Measurements from ENCODE around the gene TP53.
A peak's percentile ranks its signal among the peaks of the same experiment; 100 is the strongest.
"Not testable (repeated sequence)": the region's sequence is repeated elsewhere in the genome, so short reads cannot be mapped to it uniquely, and the experiment has no call there.

TP53 gene

DNA sequence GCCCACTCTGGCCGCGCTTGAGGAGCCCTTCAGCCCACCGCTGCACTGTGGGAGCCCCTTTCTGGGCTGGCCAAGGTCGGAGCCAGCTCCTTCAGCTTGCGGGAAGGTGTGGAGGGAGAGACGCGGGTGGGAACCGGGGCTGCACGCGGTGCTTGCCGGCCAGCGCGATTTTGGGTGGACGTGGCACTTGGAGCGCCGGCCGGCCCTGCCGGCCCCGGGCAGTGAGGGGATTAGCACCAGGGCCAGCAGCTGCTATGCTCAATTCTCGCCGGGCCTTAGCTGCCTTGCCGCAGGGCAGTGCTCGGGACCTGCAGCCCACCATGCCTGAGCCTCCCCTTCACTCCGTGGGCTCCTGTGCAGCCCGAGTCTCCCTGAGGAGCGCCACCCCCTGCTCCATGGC, 46.5 kb downstream of the TP53 start:
- H3K9me3 Mint-ChIP-seq = no peaks in the 10 kb centered on the region
- H3K4me3 Mint-ChIP-seq = no peak overlapping the region
- peaks cover 18% of the 10 kb centered on the region for H3K27me3 Mint-ChIP-seq (ENCODE audit: low read depth)

DNA sequence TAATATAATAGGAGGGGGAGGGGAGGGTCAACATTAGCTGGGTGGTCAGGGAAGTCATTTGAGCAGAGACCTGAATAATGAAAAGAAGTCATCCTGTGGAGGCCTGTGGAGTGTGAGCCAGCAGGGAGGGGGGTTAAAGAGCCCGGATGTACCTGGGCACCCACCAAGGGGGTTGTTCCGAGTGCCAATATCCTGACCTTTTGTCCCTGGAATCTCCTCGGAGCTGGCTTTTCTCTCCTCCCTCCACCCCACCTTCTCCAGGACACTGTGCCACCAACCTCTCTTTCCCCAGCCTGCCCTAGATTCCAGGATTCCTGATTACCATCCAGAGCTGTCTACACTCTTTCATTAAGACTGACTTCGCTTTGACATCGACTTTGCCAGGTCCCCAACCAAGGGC, 51.1 kb downstream of the TP53 start:
- Mint-ChIP-seq H3K4me3 (no peak overlapping the region), H3K4me1 (ENCODE audit: low read depth) (peaks cover 4% of the 10 kb centered on the region), H3K27ac (no peak overlapping the region), H3K27me3 (ENCODE audit: low read depth) (peaks cover 13% of the 10 kb centered on the region), H3K36me3 (ENCODE audit: low read depth) (no peaks in the 10 kb centered on the region), H3K9me3 (no peaks in the 10 kb centered on the region)

More for the DNA sequence above, 46.5 kb downstream of the TP53 start:
- H3K27ac Mint-ChIP-seq = no peak overlapping the region
- H3K36me3 Mint-ChIP-seq (ENCODE audit: low read depth) = no peaks in the 10 kb centered on the region
- peaks cover 16% of the 10 kb centered on the region for H3K4me1 Mint-ChIP-seq (ENCODE audit: low read depth)

DNA sequence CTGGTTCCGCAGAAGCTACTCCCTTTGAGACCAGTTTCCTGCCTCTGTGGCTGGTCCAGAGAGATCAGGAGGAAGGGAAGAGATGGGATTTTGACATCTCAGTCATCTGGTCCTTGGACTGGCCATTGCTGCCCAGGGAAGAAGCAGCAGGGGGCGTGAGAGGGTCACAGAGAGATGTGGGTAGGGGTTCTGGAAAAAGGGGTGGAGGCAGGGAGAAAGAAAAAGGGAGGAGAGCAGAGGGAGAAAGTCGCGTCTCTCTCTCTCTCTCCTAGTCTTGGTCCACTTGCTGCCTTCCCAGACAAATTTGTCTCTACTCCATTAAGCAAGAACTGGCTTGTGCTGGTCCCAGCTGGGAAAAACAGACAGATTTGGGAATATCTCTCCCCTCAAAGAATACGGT, 52.9 kb downstream of the TP53 start:
- Mint-ChIP-seq H3K36me3 (ENCODE audit: low read depth) (no peaks in the 10 kb centered on the region), H3K27ac (no peak overlapping the region), H3K9me3 (no peaks in the 10 kb centered on the region), H3K4me3 (no peak overlapping the region), H3K4me1 (ENCODE audit: low read depth) (peaks cover 4% of the 10 kb centered on the region), H3K27me3 (ENCODE audit: low read depth) (peaks cover 8% of the 10 kb centered on the region)

DNA sequence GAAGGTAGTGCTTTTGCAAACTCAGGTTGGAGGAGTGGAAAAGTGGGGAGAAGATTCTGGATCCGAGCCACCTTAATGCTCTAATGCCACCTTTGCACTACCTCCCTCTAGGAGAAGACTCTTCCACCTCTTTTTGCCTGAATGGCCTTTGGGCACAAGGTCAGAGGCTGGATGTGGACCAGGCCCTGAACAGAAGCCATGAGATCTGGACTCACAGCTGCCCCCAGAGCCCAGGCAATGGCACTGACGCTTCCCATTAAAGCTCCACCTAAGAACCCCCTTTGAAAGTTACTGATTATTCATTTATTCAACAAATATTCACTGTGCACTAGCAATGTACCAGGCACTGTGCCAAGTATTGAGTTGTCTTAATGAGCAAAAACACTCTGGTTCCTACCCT, 54.2 kb downstream of the TP53 start:
- Mint-ChIP-seq H3K27ac (no peak overlapping the region), H3K36me3 (ENCODE audit: low read depth) (no peaks in the 10 kb centered on the region), H3K4me3 (no peak overlapping the region), H3K4me1 (ENCODE audit: low read depth) (peaks cover 4% of the 10 kb centered on the region), H3K27me3 (ENCODE audit: low read depth) (no peaks in the 10 kb centered on the region), H3K9me3 (no peaks in the 10 kb centered on the region)

DNA sequence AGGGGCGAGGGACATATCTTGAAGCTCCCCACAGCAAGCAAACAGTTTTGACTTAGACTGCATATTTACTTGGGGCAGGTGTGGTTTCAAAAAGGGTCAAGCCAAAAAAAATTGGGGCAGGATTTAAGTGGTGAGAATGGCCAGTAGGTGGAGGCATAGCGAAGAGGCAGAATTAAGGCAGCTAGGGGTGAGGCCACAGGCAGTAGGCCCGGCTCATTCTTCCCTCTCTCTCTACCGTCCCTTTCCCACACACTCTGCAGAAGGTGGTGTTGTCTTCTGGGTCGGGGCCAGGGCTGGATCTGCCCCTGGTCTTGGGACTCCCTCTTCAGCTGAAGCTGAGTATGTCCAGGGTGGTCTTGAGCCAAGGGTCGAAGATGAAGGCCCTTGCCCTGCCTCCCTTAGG, 54.8 kb downstream of the TP53 start:
- Mint-ChIP-seq H3K27me3 (ENCODE audit: low read depth) (no peaks in the 10 kb centered on the region), H3K4me3 (no peak overlapping the region), H3K27ac (no peak overlapping the region), H3K9me3 (no peaks in the 10 kb centered on the region), H3K36me3 (ENCODE audit: low read depth) (no peaks in the 10 kb centered on the region), H3K4me1 (ENCODE audit: low read depth) (peaks cover 4% of the 10 kb centered on the region)

DNA sequence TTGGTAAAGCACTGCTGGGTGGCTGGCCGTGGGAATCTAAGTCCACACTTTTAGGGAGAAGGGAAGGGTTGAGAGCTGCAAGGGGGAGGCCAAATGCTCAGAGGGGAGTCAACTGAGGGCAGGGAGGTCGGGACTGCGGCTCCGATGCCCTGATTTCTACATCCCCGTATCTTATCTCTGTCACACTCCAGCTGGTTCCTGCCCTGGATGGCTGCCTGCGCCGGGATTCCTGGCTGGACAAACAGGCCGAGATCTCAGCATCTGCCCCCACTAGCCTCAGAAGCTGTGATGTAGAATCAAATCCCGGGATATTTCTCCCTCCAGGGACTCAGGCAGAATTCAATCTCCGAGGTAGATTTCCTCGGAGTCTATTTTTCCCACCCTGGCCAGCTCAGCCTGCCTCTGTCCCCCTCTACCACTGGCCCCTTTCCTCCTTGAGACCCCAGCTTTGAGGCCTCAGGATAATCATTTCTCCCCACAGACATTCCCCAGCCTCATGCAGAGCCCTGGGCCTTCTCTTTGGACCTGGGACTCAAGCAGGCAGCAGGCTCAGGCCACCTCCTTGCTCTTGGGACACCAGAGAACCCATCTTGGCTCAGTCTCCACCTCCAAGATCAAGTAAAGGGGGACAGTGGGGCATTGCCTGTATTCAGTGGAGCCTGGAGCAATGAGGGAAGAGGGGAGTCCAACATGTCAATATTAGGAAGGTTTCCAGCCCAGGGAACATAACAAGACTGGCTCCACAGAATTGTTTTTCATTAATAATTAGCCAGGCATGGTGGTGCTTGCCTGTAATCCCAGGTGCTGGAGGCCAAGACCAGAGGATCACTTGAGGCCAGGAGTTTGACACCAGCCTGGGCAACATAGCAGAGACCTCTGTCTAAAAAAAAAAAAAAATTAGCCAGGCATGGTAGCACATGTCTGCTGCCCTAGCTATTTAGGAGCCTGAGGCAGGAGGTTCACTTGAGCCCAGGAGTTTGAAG, 55.6 kb downstream of the TP53 start:
- Mint-ChIP-seq H3K36me3 (ENCODE audit: low read depth) (no peaks in the 10 kb centered on the region), H3K4me3 (no peak overlapping the region), H3K9me3 (no peaks in the 10 kb centered on the region), H3K27ac (no peak overlapping the region), H3K27me3 (ENCODE audit: low read depth) (no peaks in the 10 kb centered on the region), H3K4me1 (ENCODE audit: low read depth) (peaks cover 8% of the 10 kb centered on the region)

DNA sequence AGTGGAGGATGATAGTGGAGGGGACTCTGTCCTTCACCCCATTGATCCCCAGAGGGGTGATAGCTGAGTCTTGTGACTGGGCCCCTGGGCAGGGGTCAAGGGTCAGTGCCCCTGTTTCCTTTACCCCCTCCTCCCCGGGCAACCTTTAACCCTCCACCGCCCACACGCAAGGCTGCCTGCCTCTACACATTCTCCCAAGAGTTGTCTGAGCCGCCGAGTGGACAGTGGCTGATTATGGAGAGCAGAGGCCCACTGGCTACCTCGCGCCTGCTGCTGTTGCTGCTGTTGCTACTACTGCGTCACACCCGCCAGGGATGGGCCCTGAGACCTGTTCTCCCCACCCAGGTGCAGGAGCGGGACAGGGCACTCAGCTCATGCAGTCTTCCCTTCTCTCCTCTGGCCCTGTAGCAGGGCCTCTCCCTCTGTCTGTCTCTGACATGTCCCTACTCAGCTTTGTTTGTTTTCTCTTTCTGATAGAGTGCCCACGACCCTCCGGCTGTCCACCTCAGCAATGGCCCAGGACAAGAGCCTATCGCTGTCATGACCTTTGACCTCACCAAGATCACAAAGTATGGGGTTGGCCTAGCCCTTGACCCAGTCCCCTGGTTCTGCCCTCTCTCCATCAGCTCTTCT, 57.2 kb downstream of the TP53 start, which contains the start of gene SHBG:
Gene SHBG, plus strand, starts transcription at position 197 of the 633 bp plus-strand sequence. Its CDS starts 38 bp downstream, at position 235.
- H3K27me3 Mint-ChIP-seq (ENCODE audit: low read depth) = no peaks in the 10 kb centered on the region
- no peak within 1 kb of the TSS for H3K4me3 Mint-ChIP-seq
- H3K36me3 Mint-ChIP-seq (ENCODE audit: low read depth) = peaks cover 2% of the 10 kb centered on the region
- H3K4me1 Mint-ChIP-seq (ENCODE audit: low read depth) = peaks cover 9% of the 10 kb centered on the region
- H3K9me3 Mint-ChIP-seq = no peaks in the 10 kb centered on the region
- H3K27ac Mint-ChIP-seq = no peak within 1 kb of the TSS

DNA sequence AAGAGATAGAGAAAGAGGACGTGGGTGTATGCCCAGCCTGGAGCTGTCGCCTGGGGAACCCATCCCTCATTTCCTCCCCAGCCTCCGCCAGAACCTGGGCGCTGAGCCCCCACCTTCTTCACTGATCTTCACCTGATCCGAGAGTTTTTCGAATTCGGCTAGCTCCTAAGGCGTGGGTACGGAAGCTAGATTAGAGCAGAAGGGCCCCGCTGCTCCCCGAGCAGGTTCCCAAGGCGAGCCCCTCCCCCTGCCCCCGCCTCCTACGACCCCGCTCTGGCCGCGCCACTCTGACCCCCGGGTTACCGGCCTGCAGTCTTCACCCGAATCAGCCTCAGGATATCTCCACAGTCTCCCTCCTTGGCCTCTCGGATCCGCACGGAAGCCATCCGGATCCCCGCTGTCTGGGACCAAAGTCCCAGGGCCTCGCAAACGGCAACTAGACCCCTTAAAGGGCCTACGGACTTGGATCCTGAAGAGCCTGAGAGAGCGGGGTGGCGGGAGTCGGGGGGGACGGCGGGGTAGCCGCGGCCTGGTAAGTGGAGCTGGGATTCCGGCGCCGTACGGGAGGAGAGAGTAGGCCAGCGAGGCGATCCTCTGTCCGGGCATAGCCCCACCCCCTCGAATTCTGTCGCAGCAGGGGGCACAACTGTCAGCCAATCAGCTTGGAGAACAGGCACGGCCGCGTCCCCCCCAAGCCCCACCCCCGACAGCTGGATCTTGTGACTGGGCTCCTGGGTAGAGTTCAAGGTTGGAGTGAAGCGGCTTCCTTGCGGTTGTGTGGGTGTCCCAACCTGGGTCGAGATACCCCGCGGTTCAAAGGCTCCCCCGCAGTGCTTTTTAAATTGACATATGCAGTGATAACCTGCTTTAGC, 59.8 kb downstream of the TP53 start, which contains the start of gene SAT2:
Gene SAT2, minus strand, starts transcription at position 572 of the 872 bp plus-strand sequence. Its CDS starts 186 bp downstream, at position 386.
- H3K4me3 Mint-ChIP-seq = peak within 1 kb of the TSS; percentile 95

DNA sequence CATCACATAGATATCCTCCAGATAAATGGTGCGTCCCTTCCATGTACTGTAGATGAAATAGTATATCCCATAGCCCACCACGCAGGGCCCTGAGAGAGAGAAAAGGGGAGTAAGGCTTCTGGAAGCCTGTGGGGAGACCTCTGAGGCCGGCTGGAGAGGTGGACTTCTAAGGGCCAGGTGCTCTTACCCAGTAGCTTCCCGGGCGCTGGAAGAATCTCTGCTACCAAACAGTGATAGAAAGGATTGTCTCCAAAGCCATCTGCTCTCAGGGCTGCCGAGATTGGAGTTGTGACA, 60.4 kb downstream of the TP53 start:
- peaks cover 5% of the 10 kb centered on the region for H3K4me1 Mint-ChIP-seq (ENCODE audit: low read depth)
- no peaks in the 10 kb centered on the region for H3K9me3 Mint-ChIP-seq
- H3K4me3 Mint-ChIP-seq = peak overlapping the region; percentile 95
- H3K36me3 Mint-ChIP-seq (ENCODE audit: low read depth) = peaks cover 2% of the 10 kb centered on the region
- H3K27me3 Mint-ChIP-seq (ENCODE audit: low read depth) = no peaks in the 10 kb centered on the region
- H3K27ac Mint-ChIP-seq = no peak overlapping the region

More for the DNA sequence above, 59.8 kb downstream of the TP53 start, which contains the start of gene SAT2:
- no peaks in the 10 kb centered on the region for H3K27me3 Mint-ChIP-seq (ENCODE audit: low read depth)
- peaks cover 8% of the 10 kb centered on the region for H3K4me1 Mint-ChIP-seq (ENCODE audit: low read depth)
- H3K9me3 Mint-ChIP-seq = no peaks in the 10 kb centered on the region
- H3K27ac Mint-ChIP-seq = peak within 1 kb of the TSS; percentile 72
- H3K36me3 Mint-ChIP-seq (ENCODE audit: low read depth) = peaks cover 2% of the 10 kb centered on the region

DNA sequence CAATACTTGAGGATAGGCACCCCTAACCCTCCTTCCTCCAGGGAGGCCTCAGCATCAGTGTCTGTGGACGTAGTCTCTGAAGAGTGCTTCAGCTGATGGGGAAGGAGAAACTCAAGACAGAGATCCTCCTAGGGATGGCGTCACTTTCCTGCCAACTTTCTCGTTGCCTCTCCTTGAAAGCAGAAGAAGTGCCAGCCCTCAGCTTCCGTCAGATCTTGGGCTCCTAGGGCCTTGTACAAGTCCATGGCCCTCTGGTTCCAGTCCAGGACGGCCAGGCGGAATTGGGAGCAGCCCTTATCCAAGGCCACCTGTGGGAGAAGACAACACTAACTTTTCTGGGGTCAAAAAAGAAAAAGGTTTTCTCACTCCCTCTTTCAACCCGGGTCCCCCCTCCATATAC, 61.0 kb downstream of the TP53 start:
- H3K27me3 Mint-ChIP-seq (ENCODE audit: low read depth) = no peaks in the 10 kb centered on the region
- peaks cover 2% of the 10 kb centered on the region for H3K36me3 Mint-ChIP-seq (ENCODE audit: low read depth)
- peak overlapping the region; percentile 95 for H3K4me3 Mint-ChIP-seq
- no peak overlapping the region for H3K27ac Mint-ChIP-seq
- no peaks in the 10 kb centered on the region for H3K9me3 Mint-ChIP-seq
- peaks cover 5% of the 10 kb centered on the region for H3K4me1 Mint-ChIP-seq (ENCODE audit: low read depth)

DNA sequence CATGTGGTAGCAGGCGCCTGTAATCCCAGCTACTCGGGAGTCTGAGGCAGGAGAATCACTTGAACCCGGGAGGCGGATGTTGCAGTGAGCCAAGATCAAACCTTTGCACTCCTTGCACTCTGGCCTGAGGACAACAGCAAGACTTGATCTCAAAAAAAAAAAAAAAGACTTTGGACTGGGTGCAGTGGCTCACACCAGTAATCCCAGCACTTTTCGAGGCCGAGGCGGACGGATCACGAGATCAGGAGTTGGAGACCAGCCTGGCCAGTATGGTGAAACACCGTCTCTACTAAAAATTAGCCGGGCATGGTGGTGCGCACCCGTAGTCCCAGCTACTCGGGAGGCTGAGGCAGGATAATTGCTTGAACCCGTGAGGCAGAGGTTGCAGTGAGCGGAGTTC, 61.5 kb downstream of the TP53 start:
- not testable (repeated sequence) for H3K27ac Mint-ChIP-seq; H3K4me1 Mint-ChIP-seq (ENCODE audit: low read depth); H3K9me3 Mint-ChIP-seq; H3K27me3 Mint-ChIP-seq (ENCODE audit: low read depth); H3K36me3 Mint-ChIP-seq (ENCODE audit: low read depth); H3K4me3 Mint-ChIP-seq

DNA sequence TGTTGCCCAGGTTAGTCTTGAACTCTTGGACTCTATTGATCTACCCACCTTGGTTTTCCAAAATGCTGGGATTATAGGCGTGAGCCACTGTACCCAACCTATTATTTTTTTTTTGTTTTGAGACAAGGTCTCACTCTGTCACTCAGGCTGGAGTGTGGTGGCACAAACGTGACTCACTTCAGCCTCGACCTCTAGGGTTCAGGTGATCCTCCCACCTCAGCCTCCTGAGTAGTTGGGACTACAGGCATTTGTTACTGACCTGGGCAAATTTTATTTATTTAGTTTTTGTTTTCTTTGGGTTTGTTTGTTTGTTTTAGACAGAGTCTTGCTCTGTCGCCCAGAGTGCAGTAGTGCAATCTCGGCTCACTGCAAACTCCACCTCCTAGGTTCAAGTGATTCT, 63.6 kb downstream of the TP53 start:
- Mint-ChIP-seq H3K4me3 (no peak overlapping the region), H3K36me3 (ENCODE audit: low read depth) (peaks cover 2% of the 10 kb centered on the region), H3K4me1 (ENCODE audit: low read depth) (peaks cover 7% of the 10 kb centered on the region), H3K9me3 (no peaks in the 10 kb centered on the region), H3K27me3 (ENCODE audit: low read depth) (no peaks in the 10 kb centered on the region), H3K27ac (no peak overlapping the region)

DNA sequence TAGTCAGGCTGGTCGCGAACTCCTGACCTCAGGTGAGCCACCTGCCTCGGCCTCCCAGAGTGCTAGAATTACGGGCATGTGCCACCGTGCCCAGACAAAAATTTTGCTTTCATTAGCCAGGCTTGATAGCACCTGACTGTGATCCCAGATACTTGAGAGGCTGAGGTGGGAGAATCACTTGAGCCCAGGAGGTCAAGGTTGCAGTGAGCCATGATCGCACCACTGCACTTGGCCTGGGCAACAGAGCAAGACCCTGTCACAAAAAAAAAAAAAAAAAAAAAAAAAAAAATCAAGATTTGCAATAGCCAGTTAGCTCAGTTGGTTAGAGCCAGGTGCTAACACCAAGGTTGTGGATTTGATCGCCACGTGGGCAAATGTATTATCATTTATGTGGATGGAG, 66.5 kb downstream of the TP53 start:
- Mint-ChIP-seq H3K4me1 (ENCODE audit: low read depth) (peaks cover 3% of the 10 kb centered on the region), H3K36me3 (ENCODE audit: low read depth) (no peaks in the 10 kb centered on the region), H3K9me3 (no peaks in the 10 kb centered on the region), H3K4me3 (no peak overlapping the region), H3K27me3 (ENCODE audit: low read depth) (no peaks in the 10 kb centered on the region), H3K27ac (no peak overlapping the region)

DNA sequence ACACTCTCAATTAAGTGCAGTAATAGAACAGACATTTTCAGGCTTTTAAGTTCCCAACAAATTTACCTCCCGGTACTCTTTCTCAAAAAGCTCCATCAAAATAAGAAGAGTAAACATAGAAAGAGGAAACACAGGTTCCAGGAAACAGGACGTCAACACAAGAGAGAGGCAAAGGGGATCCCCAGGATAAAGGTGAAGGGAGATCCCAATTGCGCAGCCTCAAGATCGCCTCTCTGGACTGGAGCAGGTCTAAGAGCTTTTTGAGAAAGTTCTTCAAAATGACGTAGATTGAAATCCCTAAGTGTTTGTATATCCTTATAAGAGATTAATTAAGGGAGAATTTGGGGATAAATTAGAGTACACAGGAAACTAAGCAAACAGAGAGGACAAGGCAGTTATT, 68.7 kb downstream of the TP53 start:
- H3K9me3 Mint-ChIP-seq = no peaks in the 10 kb centered on the region
- no peaks in the 10 kb centered on the region for H3K27me3 Mint-ChIP-seq (ENCODE audit: low read depth)
- no peak overlapping the region for H3K27ac Mint-ChIP-seq
- peaks cover 10% of the 10 kb centered on the region for H3K4me1 Mint-ChIP-seq (ENCODE audit: low read depth)
- H3K4me3 Mint-ChIP-seq = no peak overlapping the region
- H3K36me3 Mint-ChIP-seq (ENCODE audit: low read depth) = no peaks in the 10 kb centered on the region
